ENCODE measurements around the gene AK1.

AK1 gene

GRCh38 chr9:127907867-127908659 is 30.6 kb upstream of the AK1 start:
- DNase-seq: no peak

GRCh38 chr9:127905788-127906191 is 28.3 kb upstream of the AK1 start:
- DNase-seq: peak; percentile 61

- peak; percentile 59 for DNase-seq
Observed at GRCh38 chr9:127905004-127905728, 27.7 kb upstream of the AK1 start.

- DNase-seq: no peak
Observed at GRCh38 chr9:127904561-127905003, 27.1 kb upstream of the AK1 start.

- peak; percentile 90 for DNase-seq
Observed at GRCh38 chr9:127903557-127904475, 26.3 kb upstream of the AK1 start.

- peak; percentile 81 for DNase-seq
Observed at GRCh38 chr9:127899128-127899943, 21.9 kb upstream of the AK1 start, which contains the start of gene ST6GALNAC6. ST6GALNAC6 (minus strand) TSS chr9:127899603; CDS start chr9:127897981, 1,622 bp downstream.

GRCh38 chr9:127898433-127899127 is 21.1 kb upstream of the AK1 start:
- DNase-seq: no peak

- DNase-seq: no peak
Observed at GRCh38 chr9:127897193-127897692, 19.8 kb upstream of the AK1 start.

GRCh38 chr9:127896395-127897192 is 19.1 kb upstream of the AK1 start:
- DNase-seq: no peak

- DNase-seq: no peak
Observed at GRCh38 chr9:127895811-127896210, 18.3 kb upstream of the AK1 start.

GRCh38 chr9:127893392-127893791 is 15.9 kb upstream of the AK1 start:
- no peak for DNase-seq

GRCh38 chr9:127892831-127893230 is 15.4 kb upstream of the AK1 start:
- no peak for DNase-seq

GRCh38 chr9:127890053-127890452 is 12.6 kb upstream of the AK1 start:
- no peak for DNase-seq

GRCh38 chr9:127887792-127888191 is 10.3 kb upstream of the AK1 start:
- no peak for DNase-seq

GRCh38 chr9:127886401-127886972 is 9.0 kb upstream of the AK1 start:
- no peak for DNase-seq

- DNase-seq: no peak
Observed at GRCh38 chr9:127885508-127886281, 8.2 kb upstream of the AK1 start.

GRCh38 chr9:127884976-127885490 is 7.6 kb upstream of the AK1 start:
- no peak for DNase-seq

- DNase-seq: no peak
Observed at GRCh38 chr9:127884427-127884911, 7.0 kb upstream of the AK1 start.

- DNase-seq: no peak
Observed at GRCh38 chr9:127883959-127884358, 6.5 kb upstream of the AK1 start.
